GM18858 (cell line): Measurements from ENCODE around the gene CCDC6.
"Not testable (repeated sequence)": the region's sequence is repeated elsewhere in the genome, so short reads cannot be mapped to it uniquely, and the experiment has no call there.

Source experiments
- ATAC-seq: cut with Tn5 transposase; IDR thresholded peaks from one replicate; pipeline ENCODE4 v1.9.1; 2021; ENCODE audit not compliant: unreplicated experiment

Gene CCDC6

DNA sequence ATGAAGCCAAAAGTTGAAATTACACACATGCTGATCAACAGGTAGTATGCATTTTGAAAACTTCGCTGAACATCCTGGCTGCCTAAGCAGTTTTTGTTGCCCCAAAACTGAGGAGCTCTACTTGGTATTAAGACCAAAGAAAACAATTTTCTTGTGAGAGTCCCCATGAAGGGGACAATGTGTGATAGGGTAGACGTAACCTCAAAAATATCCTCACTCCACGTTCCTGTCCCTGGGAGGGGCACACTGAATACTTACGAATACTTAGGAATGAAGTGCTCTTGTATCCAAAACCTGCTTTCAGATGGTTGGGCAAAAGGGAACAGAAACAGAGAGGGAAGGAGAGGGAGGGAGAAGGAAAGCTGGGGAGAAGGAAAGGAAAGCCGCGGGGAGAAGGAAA is 24.7 kb downstream of the CCDC6 start:
- ATAC-seq, result no peak

DNA sequence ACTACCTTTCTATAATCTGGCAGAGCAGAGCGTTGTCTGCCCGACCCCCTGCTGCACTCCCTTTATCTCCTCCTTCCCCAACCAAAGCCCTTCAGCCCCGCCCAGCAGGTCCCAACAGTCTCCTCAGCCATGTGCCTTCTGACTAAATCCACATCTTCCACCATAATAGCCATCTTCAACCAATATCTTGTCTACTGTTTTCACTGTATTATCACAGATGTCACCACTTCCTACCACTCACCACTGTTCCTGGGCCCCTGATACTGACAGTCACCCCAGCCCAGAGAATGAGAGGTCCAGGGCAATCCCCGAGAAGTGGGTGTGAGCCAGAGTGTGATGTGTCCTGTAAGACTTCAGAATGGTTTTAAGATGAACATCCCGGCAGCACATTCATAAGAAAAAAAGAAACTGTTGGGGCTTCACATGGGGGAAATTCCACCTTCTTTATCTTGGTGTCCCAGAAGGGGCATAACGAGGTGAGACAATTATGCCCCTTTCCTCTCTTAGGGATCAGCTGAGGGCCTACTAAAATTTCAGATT is 25.3 kb downstream of the CCDC6 start:
- ATAC-seq, result peak; percentile 56

DNA sequence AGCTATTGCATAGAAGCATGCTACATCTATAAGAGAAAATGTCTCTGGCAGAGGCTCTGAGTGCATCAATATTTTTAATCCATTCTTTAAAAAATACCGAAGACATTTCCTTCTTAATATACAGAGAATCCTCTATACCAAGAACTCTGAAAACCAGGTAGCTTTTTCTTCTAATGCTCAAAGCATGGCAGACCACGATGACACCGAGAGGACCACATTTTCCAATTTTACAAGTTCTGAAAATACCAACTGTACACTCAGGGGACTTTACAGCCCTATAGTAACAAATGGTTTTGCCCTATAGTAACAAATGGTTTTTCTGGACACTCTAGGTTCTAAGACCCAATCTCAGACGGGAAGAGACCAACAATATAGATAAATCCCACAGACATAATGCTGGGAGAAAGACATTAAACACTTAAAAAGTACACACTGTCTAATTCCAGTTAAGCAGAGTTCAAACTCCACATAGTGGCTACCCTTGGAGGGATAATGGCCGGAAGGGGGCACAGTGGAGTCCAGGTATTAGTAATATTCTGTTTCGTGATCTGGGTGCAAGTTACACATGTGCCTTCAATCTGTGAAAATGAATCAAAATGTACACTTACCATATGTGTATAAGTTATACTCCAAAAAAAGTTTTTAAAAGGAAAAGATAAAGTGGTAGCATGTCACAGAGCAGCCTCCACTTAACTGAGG is 26.2 kb downstream of the CCDC6 start:
- ATAC-seq, result no peak

DNA sequence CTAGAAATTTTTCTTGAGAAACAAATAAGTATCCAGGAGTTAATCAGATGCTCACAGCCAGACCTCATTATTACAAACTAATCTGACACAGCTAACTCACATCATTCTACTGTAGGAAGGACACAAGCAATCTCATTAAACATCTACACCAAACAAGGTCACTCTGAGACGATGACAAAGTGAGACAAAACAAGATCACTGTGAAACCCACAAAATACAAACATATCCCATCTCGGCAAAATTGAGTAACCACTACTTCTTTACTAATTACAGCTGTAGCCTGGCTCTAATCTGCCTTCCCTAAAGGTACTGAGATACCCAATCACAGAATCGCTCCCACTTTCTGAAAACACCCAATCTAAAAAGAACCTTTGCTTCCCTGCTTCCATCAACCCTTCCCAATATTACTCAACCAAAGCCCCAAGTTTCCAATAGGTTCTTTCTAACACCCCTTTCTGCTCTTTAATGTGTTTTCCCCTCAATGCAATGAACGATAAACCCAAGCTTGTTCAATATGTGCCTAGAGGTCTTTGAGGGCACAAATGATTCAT is 26.9 kb downstream of the CCDC6 start:
- peak; percentile 40 for ATAC-seq

DNA sequence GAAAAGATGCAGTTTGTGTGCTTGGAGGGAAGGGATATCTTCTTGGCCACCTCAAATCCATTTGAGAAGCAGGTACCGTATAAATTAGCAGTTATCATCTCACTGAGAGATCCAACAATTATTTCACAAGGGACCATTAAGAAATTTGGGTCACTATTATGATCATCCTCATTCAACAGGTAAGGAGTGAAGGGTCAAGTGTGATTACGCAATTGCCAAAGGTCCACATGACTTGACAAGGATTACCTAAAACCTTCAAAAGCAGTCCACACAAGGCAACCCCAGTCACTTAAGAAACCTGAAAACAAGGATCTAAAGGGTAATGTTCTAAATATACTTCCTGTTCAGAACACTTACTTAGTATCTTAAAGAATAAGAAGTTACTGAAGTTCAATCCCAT is 27.4 kb downstream of the CCDC6 start:
- no peak for ATAC-seq

DNA sequence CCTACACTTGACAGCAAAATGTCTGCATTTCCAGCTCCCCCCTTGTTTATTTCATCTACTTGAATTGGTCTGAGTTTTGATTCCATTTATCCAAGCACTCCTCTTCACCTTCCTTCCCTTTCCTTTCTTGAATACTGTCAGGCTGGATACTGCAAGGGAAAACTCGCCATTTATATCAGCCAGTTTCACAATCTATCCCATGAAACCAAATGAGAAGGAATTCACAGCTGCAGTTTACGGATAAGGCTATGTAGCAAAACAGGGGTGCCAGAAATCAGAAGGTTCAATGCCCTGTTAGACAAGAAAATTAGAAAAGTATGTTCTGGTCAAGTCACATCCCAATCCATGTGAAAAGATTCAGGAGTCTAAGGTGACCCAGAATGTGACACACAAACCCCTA is 28.1 kb downstream of the CCDC6 start:
- ATAC-seq, result no peak

GRCh38 chr10:59877191-59877671 is 29.1 kb downstream of the CCDC6 start:
- ATAC-seq, result no peak

- ATAC-seq, result no peak
These were observed 29.7 kb downstream of the CCDC6 start for GRCh38 chr10:59876695-59877094.

GRCh38 chr10:59876208-59876607 is 30.1 kb downstream of the CCDC6 start:
- ATAC-seq, result not testable (repeated sequence)

DNA sequence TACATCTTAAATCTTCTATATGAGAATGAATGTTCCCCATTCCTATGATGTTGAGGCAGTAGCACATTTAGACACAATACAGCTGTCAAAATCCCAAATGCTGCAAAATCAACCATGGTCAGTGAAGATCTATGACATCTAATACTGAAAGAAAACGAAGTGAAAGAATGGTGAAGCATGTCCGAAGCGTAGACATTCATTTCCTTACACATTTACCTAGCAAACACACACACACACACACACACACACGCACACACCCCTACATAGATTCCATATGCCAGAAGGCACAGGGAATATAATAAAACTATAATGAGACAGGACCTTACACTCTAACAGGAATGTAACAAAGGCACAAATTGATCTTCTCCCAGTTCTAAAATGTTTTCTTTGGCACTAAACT is 32.5 kb downstream of the CCDC6 start:
- ATAC-seq, result peak; percentile 81

GRCh38 chr10:59872892-59873463 is 33.4 kb downstream of the CCDC6 start:
- ATAC-seq, result no peak

GRCh38 chr10:59870152-59870551 is 36.2 kb downstream of the CCDC6 start:
- no peak for ATAC-seq

- ATAC-seq, result no peak
These were observed 36.8 kb downstream of the CCDC6 start for GRCh38 chr10:59869594-59869940.

GRCh38 chr10:59868696-59869593 is 37.4 kb downstream of the CCDC6 start:
- no peak for ATAC-seq

GRCh38 chr10:59867590-59867989 is 38.8 kb downstream of the CCDC6 start:
- ATAC-seq, result no peak

- peak; percentile 69 for ATAC-seq
These were observed 41.3 kb downstream of the CCDC6 start for GRCh38 chr10:59865101-59865500.

- no peak for ATAC-seq
These were observed 42.0 kb downstream of the CCDC6 start for GRCh38 chr10:59864141-59864962.

DNA sequence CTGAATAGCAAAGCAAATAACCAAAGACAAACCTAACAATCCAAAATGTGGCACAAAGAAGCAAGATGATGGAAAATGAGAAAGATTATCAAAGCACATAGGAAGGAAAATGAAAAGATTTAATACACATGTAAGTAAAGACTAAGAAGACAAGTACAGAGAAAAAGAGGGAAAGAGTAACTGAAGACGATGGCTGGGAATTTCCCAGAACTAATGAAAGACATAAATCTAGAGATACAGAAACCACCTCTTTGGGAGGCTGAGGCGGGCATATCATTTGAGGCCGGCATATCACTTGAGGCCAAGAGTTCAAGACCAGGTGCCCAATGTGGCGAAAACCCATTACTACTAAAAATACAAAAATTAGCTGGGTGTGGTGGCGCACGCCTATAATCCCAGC is 46.8 kb downstream of the CCDC6 start:
- no peak for ATAC-seq

DNA sequence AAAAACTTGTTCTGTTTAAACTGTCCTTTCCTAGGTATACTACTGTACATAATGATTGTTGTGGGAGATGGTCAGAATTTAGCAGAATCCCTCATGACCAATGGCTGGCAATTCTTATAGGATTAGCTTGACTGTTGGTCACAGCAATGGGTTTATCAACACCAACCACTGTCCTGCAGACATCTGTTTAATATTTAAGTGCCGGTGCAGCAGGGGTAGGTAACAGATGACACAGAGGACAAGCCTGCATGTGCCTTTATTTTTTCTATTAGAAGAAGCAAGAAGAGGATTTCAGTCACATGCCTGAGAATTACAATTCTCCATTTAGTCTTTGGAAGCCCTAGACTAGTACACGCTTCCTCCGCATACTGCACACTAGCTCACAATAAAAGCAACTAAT is 48.4 kb downstream of the CCDC6 start:
- ATAC-seq, result no peak

GRCh38 chr10:59857049-59857448 is 49.3 kb downstream of the CCDC6 start:
- no peak for ATAC-seq
